Left lung (tissue), 10 donors: ENCODE results near the gene SYNDIG1. TPM values are rescaled to one million over a fixed set of nuclear protein-coding genes. Genes with fewer than 3 reads are reported as not detected.

Source experiments
- ATAC-seq: fragments of 200-7000 bp; cut with Tn5 transposase; one replicate; pipeline ENCODE4 v1.9.1; 2020; ENCODE audit warnings: moderate library complexity
- DNase-seq, 4 donors: peaks; one replicate each; pipeline ENCODE4 v3.0.0-alpha.2; 2013 to 2020
- H3K27ac ChIP-seq, 2 donors: fragments of 200-600 bp; sonication (generic) in 1 of 2; one replicate each; pipeline versions ENCODE4 v1.5.0 to v1.8.0; 2020 to 2021
- H3K27me3 ChIP-seq, 2 donors: fragments of 200-600 bp; sonication (generic) in 1 of 2; one replicate each; pipeline versions ENCODE4 v1.5.0 to v1.8.0; 2020 to 2021
- H3K36me3 ChIP-seq, 2 donors: fragments of 200-600 bp; sonication (generic) in 1 of 2; one replicate each; pipeline versions ENCODE4 v1.5.0 to v1.8.0; 2020 to 2021
- H3K4me1 ChIP-seq, 2 donors: fragments of 200-600 bp; one replicate each; pipeline ENCODE4 v1.8.0; 2021
- H3K4me3 ChIP-seq, 2 donors: fragments of 200-600 bp; sonication (generic) in 1 of 2; one replicate each; pipeline versions ENCODE4 v1.5.0 to v1.8.0; 2020 to 2021; ENCODE audit warnings: mild to moderate bottlenecking in 1 of 2
- H3K9me3 ChIP-seq, 2 donors: fragments of 200-600 bp; sonication (generic) in 1 of 2; one replicate each; pipeline versions ENCODE4 v1.5.0 to v1.8.0; 2020 to 2021
- intact Hi-C, 2 donors: fragments of 100-400 bp; cut with DNase I; formaldehyde crosslinking; loops; one replicate each; pipeline versions ENCODE4 v1.11.2 to v1.14.2; 2022
- polyA plus RNA-seq, 6 donors: library from polyadenylated mRNA; unstranded; fragments of 120-200 nt; gene quantifications; one replicate each; pipeline ENCODE4 v1.2.1, GENCODE V29; 2013; ENCODE audit not compliant: insufficient read length in 6 of 6
- total RNA-seq, 2 donors: library from RNA; stranded (reverse); fragmentation: NEBNext Ultra II Directional; extraction: Animal tissue kit (Norgen Biotek cat#: 25700); gene quantifications; one replicate each; pipeline ENCODE4 v1.2.1, GENCODE V29; 2021
- TF ChIP-seq, protein P1 (sequence below), 2 donors: fragments of 200-600 bp; sonication (generic) in 1 of 2; IDR thresholded peaks; one replicate each; pipeline versions ENCODE4 v1.5.0 to v1.8.0; 2021; ENCODE audit warnings: antibody characterized with exemption in 2 of 2
- donor health status: DM: no; HTN: yes; CAD: no.
- donor health status: DM: no; HTN: no; CAD: no.

Gene SYNDIG1
- total and polyA plus RNA-seq, 8 donors, result 1.3 to 7.8 (median 5.4) TPM

DNA sequence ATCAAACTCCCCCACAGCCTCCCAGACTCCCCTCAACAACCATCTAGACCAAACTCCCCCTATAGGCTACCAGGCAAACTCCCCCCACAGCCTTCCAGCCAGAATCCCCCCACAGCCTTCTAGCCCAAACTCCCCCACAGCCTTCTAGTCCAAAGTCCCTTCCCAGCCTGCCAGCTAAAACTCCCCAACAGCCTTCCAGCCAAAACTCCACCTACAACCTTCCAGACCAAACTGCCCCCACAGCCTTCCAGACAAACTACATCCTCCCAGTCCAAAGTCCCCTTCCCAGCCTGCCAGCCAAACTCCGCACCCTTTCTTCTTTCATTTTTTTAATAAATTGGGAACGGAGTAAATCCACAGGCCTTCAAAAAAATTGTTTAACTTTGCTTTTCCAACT, 37.4 kb upstream of the SYNDIG1 start:
- H3K27me3 ChIP-seq, result peaks cover 0 to 20% of the 10 kb centered on the region in 2 donors
- intact Hi-C loops, result no loop called here
- DNase-seq (peak in 1 of 4 donors; percentile 33), ATAC-seq (no peak)
- TF ChIP-seq, protein P1, sequence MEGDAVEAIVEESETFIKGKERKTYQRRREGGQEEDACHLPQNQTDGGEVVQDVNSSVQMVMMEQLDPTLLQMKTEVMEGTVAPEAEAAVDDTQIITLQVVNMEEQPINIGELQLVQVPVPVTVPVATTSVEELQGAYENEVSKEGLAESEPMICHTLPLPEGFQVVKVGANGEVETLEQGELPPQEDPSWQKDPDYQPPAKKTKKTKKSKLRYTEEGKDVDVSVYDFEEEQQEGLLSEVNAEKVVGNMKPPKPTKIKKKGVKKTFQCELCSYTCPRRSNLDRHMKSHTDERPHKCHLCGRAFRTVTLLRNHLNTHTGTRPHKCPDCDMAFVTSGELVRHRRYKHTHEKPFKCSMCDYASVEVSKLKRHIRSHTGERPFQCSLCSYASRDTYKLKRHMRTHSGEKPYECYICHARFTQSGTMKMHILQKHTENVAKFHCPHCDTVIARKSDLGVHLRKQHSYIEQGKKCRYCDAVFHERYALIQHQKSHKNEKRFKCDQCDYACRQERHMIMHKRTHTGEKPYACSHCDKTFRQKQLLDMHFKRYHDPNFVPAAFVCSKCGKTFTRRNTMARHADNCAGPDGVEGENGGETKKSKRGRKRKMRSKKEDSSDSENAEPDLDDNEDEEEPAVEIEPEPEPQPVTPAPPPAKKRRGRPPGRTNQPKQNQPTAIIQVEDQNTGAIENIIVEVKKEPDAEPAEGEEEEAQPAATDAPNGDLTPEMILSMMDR (IDR thresholded peaks at IDR 0.05), result no peak
- no peaks in the 10 kb centered on the region for H3K4me1 ChIP-seq
- no peak overlapping the region for H3K27ac ChIP-seq
- no peaks in the 10 kb centered on the region for H3K36me3 ChIP-seq
- no peaks in the 10 kb centered on the region for H3K9me3 ChIP-seq
- no peak overlapping the region for H3K4me3 ChIP-seq

DNA sequence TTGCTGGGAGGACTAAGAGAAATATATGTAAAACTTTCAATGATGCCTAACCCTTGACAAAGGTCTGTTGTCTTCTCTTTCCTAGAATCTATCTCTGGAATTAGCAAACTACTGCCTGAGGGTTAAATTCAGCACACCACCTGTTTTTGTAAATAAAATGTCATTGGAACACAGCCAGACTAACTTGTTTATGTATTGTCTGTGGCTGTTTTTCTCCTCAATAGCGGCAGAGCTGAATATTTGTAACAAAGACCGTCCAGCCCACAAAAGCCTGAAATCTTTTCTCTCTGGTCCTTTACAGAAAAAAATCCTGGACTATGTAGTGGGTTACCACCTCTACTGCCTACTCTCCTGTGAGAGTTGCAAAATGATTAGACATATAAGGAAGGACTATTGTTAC, 33.3 kb upstream of the SYNDIG1 start:
- Histone ChIP-seq H3K36me3 (no peaks in the 10 kb centered on the region), H3K4me1 (no peaks in the 10 kb centered on the region), H3K4me3 (no peak overlapping the region), H3K27me3 (peaks cover 0 to 20% of the 10 kb centered on the region in 2 donors), H3K27ac (no peak overlapping the region), H3K9me3 (no peaks in the 10 kb centered on the region)
- DNase-seq (no peak), ATAC-seq (no peak)
- intact Hi-C loops, result no loop called here
- TF ChIP-seq, protein P1 (IDR thresholded peaks at IDR 0.05), result no peak

GRCh38 chr20:24437196-24438082, 32.0 kb upstream of the SYNDIG1 start:
- intact Hi-C loops, result no loop called here
- Histone ChIP-seq H3K4me3 (no peak overlapping the region), H3K27ac (no peak overlapping the region), H3K36me3 (no peaks in the 10 kb centered on the region), H3K9me3 (no peaks in the 10 kb centered on the region), H3K27me3 (peaks cover 0 to 20% of the 10 kb centered on the region in 2 donors), H3K4me1 (no peaks in the 10 kb centered on the region)
- TF ChIP-seq, protein P1 (IDR thresholded peaks at IDR 0.05), result no peak
- no peak for DNase-seq
- no peak for ATAC-seq

GRCh38 chr20:24438331-24438730, 31.1 kb upstream of the SYNDIG1 start:
- ATAC-seq (no peak), DNase-seq (no peak)
- H3K4me1 ChIP-seq, result no peaks in the 10 kb centered on the region
- no peak overlapping the region for H3K4me3 ChIP-seq
- TF ChIP-seq, protein P1 (IDR thresholded peaks at IDR 0.05), result no peak
- H3K36me3 ChIP-seq, result no peaks in the 10 kb centered on the region
- no peak overlapping the region for H3K27ac ChIP-seq
- no peaks in the 10 kb centered on the region for H3K9me3 ChIP-seq
- H3K27me3 ChIP-seq, result peaks cover 0 to 24% of the 10 kb centered on the region in 2 donors
- intact Hi-C loops, result no loop called here

DNA sequence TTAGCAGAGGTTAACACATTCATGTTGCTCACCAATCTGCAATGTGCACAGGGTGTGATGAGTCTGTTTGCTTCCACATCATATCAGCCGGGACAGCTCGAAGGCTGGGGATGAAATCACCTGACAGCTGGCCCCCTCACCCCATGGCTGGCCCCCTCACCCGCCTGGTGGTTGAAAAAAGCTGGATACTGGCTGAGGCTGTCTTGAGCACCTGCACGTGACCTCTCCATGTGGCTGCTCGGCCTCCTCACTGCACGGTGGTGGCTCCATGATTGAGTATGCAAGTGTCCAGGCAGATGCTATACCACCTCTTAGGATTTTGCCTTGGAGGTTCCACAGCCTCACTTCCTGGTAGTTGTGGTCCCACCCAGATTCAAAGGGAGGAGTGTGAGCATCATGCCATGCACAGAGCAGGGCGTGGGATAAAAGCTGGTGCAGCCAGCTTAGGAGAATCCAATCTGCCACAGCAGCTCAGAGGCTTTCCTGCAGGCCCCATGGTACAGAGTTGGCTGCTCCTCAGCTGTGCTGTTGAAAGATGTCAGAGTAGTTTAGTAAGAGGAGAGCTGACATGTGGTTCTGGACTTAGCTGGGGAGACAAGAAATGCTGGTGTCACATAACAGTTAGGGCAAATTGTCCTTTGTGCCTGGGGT, 29.6 kb upstream of the SYNDIG1 start:
- ATAC-seq (no peak), DNase-seq (no peak)
- H3K36me3 ChIP-seq, result no peaks in the 10 kb centered on the region
- no peaks in the 10 kb centered on the region for H3K4me1 ChIP-seq
- no peak overlapping the region for H3K4me3 ChIP-seq
- intact Hi-C loops, result no loop called here
- H3K9me3 ChIP-seq, result no peaks in the 10 kb centered on the region
- H3K27me3 ChIP-seq, result peaks cover 0 to 29% of the 10 kb centered on the region in 2 donors
- no peak overlapping the region for H3K27ac ChIP-seq
- TF ChIP-seq, protein P1 (IDR thresholded peaks at IDR 0.05), result no peak
